HL-60/S4 treated with phorbol 12-myristate 13-acetate at 8.2 ng/mL for 4 days and 3 days (cell line): Measurements from ENCODE around the gene MAK.
"Not testable (repeated sequence)": the region's sequence is repeated elsewhere in the genome, so short reads cannot be mapped to it uniquely, and the experiment has no call there.

Experiments used
- in situ Hi-C: fragments of 300-500 bp; cut with MboI; formaldehyde crosslinking; loops from 2 replicates; pipeline ENCODE4 v1.15.0; 2022; ENCODE audit warnings: low sequenced_read_pairs

MAK gene, protein sequence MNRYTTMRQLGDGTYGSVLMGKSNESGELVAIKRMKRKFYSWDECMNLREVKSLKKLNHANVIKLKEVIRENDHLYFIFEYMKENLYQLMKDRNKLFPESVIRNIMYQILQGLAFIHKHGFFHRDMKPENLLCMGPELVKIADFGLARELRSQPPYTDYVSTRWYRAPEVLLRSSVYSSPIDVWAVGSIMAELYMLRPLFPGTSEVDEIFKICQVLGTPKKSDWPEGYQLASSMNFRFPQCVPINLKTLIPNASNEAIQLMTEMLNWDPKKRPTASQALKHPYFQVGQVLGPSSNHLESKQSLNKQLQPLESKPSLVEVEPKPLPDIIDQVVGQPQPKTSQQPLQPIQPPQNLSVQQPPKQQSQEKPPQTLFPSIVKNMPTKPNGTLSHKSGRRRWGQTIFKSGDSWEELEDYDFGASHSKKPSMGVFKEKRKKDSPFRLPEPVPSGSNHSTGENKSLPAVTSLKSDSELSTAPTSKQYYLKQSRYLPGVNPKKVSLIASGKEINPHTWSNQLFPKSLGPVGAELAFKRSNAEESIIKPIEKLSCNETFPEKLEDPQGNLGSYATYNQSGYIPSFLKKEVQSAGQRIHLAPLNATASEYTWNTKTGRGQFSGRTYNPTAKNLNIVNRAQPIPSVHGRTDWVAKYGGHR

GRCh38 chr6:10837995-10838793, at the start of gene MAK:
TSS of gene MAK (minus strand) at chr6:10838539. CDS start at chr6:10830648, 7,891 bp downstream.
- in situ Hi-C loops, result no loop called here

GRCh38 chr6:10886691-10887502, 48.6 kb upstream of the MAK start, which contains the start of gene SYCP2L:
TSS of gene SYCP2L (plus strand) at chr6:10887052. CDS start at chr6:10887127, 75 bp downstream.
- in situ Hi-C loops, result no loop called here

DNA sequence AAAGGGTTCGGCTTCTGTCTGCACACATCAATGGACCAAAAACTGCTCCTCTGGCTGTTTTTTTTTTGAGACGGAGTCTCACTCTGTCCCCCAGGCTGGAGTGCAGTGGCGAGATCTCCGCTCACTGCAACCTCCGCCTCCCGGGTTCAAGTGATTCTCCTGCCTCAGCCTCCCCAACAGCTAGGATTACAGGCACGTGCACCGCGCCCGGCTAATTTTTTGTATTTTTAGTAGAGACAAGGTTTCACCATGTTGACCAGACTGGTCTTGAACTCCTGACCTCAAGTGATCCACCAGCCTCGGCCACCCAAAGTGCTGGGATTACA, 48.0 kb upstream of the MAK start:
- in situ Hi-C loops, result not testable (repeated sequence)

DNA sequence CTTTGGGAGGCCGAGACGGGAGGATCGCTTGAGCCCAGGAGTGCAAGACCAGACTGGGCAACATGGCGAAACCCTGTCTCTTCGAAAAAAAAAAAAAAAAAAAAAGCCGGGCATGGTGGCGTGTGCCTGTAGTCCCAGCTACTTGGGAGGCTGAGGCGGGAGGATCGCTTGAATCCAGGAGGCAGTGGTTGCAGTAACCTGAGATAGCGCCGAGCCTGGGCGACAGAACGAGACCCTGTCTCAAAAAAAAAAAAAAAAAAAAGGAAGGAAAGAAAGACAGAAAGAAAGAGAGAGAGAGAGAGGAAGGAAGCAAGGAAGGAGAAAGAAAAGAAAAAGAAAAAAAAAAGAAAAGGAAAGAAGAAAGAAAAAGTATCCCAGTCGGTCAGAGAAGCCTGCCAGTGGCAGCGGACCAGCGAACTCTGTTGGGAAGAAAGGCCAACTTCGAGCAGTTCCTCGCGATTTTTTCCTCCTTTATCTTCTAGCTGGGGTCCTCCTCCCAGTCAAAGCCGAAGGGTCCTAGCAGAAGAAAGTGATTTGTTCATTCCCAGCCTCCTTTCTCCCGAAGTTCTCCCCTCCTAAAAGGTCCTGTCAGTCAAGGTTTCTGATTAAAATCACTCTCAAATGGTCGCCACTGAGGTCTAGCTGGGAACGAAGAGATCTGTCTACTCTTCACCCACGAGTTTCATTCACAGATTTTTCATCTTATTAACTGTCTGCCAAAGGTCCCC, 46.1 kb upstream of the MAK start:
- in situ Hi-C loops, result no loop called here

- in situ Hi-C loops, result no loop called here
Observed at GRCh38 chr6:10883312-10884244, 45.2 kb upstream of the MAK start.

DNA sequence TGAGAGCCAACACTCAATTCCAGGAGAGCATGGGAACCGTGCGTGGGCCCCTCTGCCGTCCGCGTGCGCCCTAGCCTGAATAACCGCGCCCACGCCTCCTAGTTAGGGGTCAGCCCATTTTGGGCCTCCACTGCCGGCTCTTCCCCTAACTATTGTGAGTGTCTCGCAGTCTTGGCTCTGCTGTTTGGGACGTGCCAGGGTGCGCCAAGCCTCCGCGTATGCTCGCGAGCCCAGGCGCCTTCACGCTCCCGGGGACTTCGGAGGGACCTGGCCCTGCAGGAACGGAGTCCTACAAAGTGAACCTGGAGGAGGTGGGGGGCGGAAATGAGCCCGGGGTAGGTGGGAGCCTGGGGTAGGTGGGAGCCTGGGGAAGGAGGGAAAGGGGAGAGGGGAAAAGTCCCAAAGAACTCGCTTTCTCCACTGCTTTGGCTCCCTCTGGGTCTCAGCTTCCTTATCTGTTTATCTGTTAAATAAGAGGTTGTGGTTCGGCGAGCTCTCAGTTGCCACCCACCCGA, 44.4 kb upstream of the MAK start:
- in situ Hi-C loops, result no loop called here

DNA sequence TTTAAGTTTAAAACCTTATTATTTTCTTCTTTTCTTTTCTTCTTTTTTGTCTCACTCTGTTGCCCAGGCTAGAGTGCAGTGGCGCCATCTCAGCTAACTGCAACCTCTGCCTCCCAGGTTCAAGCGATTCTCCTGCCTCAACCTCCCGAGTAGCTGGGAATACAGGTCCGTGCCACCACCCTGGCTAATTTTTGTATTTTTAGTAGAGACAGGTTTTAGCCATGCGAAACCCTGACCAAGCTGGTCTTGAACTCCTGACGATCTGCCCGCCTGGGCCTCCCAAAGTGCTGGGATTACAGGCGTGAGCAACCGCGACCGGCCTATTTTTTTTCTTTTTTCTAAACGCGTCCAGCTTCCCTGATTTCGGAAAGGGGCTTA, 43.9 kb upstream of the MAK start:
- in situ Hi-C loops, result not testable (repeated sequence)

- in situ Hi-C loops, result no loop called here
Observed at GRCh38 chr6:10880366-10880765, 42.0 kb upstream of the MAK start.

- in situ Hi-C loops, result no loop called here
Observed at GRCh38 chr6:10877871-10878270, 39.5 kb upstream of the MAK start.

DNA sequence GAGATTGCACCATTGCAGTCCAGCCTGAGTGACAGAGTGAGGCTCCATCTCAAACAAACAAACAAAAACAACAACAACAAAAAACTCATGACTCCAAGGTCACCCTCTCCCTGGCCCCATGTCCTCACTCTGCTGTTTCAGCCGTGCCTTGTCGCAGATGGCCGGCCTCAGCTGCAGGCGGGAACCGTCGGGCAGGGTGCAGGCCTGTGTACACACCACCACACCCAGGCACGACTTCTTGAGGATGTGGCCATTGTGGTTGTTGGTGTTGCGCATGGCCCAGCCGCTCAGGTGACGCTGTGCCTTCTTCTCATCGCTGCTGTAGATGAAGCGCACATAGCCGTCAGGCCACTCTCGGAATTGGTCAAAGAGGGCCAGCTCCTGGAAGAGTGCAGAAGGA, 38.7 kb upstream of the MAK start:
- in situ Hi-C loops, result no loop called here

DNA sequence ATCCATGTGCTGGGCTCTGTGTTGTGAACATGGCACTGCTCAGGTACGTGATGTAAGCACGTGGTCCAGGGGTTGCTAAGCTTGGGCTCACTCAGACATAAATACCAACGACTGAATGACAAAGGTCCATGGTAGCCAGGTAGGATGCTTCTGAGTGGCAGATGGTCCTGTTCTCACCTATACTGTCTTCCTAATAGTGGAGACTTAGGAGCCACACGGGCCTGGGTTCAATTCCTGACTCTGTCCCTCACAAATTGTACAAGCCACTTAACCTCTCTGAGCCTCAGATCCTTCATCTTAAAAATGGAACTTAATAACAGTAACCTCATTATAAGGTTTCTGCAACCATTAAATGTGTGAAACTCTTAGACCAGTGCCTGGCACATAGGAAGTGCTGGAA, 36.7 kb upstream of the MAK start:
- in situ Hi-C loops, result no loop called here

GRCh38 chr6:10874207-10874606, 35.9 kb upstream of the MAK start:
- in situ Hi-C loops, result no loop called here

DNA sequence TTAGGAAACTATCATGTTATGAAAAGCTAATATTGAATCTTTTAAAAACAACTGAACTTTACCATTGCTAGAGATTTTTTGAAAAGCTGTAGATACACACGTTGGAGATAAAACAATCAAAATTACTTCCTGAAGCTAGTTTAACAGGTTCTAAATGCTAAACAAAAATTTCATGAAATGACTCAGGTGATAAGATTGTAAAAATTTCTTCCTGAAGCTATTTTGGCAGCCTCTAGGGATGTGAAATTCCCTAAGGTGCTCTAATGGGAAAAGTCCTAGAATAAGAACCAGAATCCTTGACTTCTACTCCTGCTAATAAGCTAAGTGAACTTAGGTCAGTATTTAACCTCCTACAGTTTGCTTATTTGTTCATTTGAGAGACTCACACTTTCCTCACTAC, 35.0 kb upstream of the MAK start:
- in situ Hi-C loops, result no loop called here

GRCh38 chr6:10867952-10868351, 29.6 kb upstream of the MAK start:
- in situ Hi-C loops, result no loop called here

DNA sequence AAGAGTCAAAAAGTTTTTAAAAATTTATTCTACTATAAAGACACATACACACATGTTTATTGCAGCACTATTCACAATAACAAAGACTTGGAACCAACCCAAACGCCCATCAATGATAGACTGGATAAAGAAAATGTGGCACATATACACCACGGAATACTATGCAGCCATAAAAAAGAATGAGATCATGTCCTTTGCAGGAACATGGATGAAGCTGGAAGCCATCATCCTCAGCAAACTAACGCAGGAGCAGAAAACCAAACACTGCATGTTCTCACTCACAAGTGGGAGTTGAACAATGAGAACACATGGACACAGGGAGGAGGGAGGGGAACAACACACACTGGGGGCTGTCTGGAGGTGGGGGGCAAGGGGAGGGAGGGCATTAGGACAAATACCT, 28.4 kb upstream of the MAK start:
- in situ Hi-C loops, result not testable (repeated sequence)

DNA sequence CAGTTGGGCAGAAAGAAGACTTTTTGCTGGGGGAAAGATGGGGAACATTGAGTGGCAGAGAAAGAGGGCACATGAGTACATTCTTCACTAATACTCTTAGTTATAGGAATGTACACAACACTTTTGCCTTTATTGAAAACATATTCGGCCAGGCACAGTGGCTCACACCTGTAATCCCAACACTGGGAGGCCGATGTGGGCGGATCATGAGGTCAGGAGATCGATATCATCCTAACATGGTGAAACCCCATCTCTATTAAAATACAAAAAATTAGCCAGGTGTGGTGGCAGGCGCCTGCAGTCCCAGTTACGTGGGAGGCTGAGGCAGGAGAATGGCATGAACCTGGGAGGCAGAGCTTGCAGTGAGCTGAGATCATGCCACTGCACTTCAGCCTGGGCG, 24.7 kb upstream of the MAK start:
- in situ Hi-C loops, result not testable (repeated sequence)

DNA sequence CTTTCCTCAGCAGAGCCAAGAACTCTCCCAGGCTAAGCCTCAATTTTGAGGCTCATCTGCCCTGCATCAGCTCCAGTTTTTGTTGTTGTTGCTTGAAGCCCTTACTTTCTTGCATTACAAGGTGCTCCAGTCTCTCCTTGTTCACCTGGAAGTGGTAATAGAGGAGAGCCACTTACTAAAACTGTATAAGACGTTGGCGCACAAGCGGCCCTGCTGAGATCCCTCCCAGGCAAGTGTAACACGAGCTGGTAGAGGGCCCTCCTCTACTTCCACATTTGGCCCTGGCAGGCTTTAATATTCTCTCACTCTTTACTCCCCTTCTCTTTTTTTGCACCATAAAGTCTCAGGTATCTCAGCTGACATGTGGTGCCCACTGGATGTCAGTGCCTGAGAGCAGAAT, 24.0 kb upstream of the MAK start:
- in situ Hi-C loops, result no loop called here

DNA sequence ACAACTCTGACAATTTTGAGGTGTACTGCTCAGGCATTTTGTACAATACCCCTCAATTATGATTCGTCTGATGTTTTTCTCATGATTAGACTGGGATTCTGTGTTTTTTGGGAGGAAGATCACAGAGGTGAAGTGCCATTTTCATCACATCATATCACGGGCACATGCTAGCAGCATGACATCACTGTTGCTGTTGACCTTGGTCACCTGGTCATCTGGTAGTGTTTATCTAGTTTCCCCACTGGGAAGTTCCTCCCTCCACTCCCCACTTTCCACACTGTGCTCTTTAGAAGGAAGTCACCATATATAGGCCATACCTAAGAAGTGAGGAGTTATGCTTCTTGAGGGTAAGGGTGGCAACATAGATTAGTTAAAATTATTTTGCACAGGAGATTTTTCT, 22.7 kb upstream of the MAK start:
- in situ Hi-C loops, result no loop called here

DNA sequence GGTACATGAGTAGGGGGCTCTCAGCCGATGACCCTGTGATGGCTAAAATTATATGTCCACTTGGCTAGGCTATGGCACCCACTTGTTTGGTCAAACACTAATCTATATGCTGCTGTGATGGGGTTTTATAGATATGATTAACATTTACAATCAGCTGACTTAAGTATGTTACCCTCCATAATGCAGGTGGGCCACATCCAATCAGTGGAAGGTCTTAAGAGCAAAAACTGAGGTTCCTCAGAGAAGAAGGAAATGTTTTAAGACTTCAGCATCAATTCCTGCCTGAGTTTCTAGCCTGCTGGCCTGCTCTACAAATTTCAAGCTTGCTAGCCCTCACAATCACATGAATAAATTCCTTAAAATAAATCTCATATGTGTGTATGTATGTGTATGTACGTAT, 18.9 kb upstream of the MAK start:
- in situ Hi-C loops, result no loop called here
